ENCODE results near the gene PTPRT.

PTPRT gene

GRCh38 chr20:42093041-42093440 is 1096.7 kb downstream of the PTPRT start:
- Mint-ChIP-seq H3K27ac (ENCODE audit: low read depth) (no peak overlapping the region), H3K9me3 (peaks cover 14% of the 10 kb centered on the region), H3K4me3 (no peak overlapping the region), H3K4me1 (no peaks in the 10 kb centered on the region), H3K27me3 (no peaks in the 10 kb centered on the region), H3K36me3 (ENCODE audit: insufficient read depth) (no peaks in the 10 kb centered on the region)
- ATAC-seq (replicated peaks; ENCODE audit: extremely low read depth, poor library complexity, severe bottlenecking) (no peak), DNase-seq (ENCODE audit: low spot score in 2 of 2) (no peak)

DNA sequence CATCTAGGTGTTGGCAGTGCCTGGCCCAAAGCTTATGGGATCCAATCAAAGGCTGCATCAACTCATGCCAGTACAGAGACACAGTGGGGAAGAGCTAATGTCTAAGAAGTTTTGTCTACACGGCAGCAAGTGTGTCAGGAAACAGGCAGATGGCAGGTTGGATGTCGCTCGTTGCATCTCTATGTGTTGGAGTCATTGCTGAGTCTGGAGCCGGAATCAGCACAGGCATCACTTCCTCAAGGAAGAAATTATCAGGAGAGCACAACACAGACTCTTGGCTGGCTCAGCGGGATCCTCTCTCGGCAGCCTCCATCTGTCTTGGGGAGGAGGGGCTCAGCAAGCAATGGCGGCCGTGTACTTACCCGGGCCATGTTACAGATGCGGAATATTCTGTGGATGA is 1104.3 kb downstream of the PTPRT start:
- Mint-ChIP-seq H3K36me3 (ENCODE audit: insufficient read depth) (no peaks in the 10 kb centered on the region), H3K27me3 (no peaks in the 10 kb centered on the region), H3K4me3 (no peak overlapping the region), H3K9me3 (peaks cover 9% of the 10 kb centered on the region), H3K27ac (ENCODE audit: low read depth) (no peak overlapping the region), H3K4me1 (no peaks in the 10 kb centered on the region)
- DNase-seq (ENCODE audit: low spot score in 2 of 2) (no peak), ATAC-seq (replicated peaks; ENCODE audit: extremely low read depth, poor library complexity, severe bottlenecking) (no peak)

DNA sequence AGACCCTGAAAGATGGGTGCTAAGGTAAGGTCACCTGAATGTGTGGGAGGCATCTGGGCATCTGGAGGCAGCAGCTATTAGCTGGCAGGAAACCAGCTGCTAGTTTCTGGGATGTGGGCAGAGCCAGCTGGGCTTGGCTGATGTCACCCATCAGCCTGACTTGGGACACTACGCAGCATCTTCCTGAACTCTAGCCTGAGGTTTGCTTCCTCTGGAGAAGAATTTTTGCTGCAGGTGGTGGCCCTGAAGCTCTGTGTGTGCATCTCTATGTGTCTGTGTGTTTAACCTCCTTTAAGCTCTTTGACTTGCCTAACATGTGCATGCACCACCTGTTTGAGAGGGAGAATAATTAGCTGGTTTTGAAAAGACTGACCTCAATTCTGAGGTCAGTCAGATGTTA is 1106.4 kb downstream of the PTPRT start:
- no peak for ATAC-seq (replicated peaks; ENCODE audit: extremely low read depth, poor library complexity, severe bottlenecking)

GRCh38 chr20:42082611-42083010 is 1107.1 kb downstream of the PTPRT start:
- ATAC-seq (replicated peaks; ENCODE audit: extremely low read depth, poor library complexity, severe bottlenecking) (no peak), DNase-seq (ENCODE audit: low spot score in 2 of 2) (no peak)
- no peak overlapping the region for H3K27ac Mint-ChIP-seq (ENCODE audit: low read depth)
- peaks cover 9% of the 10 kb centered on the region for H3K9me3 Mint-ChIP-seq
- H3K4me3 Mint-ChIP-seq, result no peak overlapping the region
- H3K36me3 Mint-ChIP-seq (ENCODE audit: insufficient read depth), result no peaks in the 10 kb centered on the region
- no peaks in the 10 kb centered on the region for H3K4me1 Mint-ChIP-seq
- H3K27me3 Mint-ChIP-seq, result no peaks in the 10 kb centered on the region

More for the DNA sequence above, 1106.4 kb downstream of the PTPRT start:
- DNase-seq (ENCODE audit: low spot score in 2 of 2), result no peak
- H3K27me3 Mint-ChIP-seq, result no peaks in the 10 kb centered on the region
- no peak overlapping the region for H3K4me3 Mint-ChIP-seq
- no peaks in the 10 kb centered on the region for H3K4me1 Mint-ChIP-seq
- no peaks in the 10 kb centered on the region for H3K36me3 Mint-ChIP-seq (ENCODE audit: insufficient read depth)
- H3K9me3 Mint-ChIP-seq, result peaks cover 9% of the 10 kb centered on the region
- no peak overlapping the region for H3K27ac Mint-ChIP-seq (ENCODE audit: low read depth)

DNA sequence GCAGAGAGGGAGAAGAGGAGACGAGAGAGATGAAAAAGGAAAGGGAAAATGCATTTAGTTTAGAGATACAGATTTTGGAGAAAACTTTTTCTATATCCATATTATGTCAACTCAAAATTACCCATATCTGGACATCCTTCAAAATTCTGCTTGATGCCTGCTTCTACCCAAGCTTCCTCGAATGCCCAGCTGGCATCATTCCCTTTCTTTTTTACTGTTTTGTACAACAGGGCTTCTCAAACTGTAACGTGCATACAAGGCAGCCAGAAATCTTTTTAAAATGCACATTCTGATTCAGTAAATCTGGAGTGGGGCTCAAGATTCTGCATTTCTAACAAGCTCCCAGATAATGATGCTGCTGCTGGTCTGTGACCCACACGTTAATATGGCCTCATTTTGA is 1108.8 kb downstream of the PTPRT start:
- no peaks in the 10 kb centered on the region for H3K4me1 Mint-ChIP-seq
- no peak overlapping the region for H3K4me3 Mint-ChIP-seq
- DNase-seq (ENCODE audit: low spot score in 2 of 2) (no peak), ATAC-seq (replicated peaks; ENCODE audit: extremely low read depth, poor library complexity, severe bottlenecking) (no peak)
- no peak overlapping the region for H3K27ac Mint-ChIP-seq (ENCODE audit: low read depth)
- H3K36me3 Mint-ChIP-seq (ENCODE audit: insufficient read depth), result no peaks in the 10 kb centered on the region
- H3K27me3 Mint-ChIP-seq, result no peaks in the 10 kb centered on the region
- H3K9me3 Mint-ChIP-seq, result peaks cover 9% of the 10 kb centered on the region

GRCh38 chr20:42074944-42075343 is 1114.8 kb downstream of the PTPRT start:
- DNase-seq (ENCODE audit: low spot score in 2 of 2) (no peak), ATAC-seq (replicated peaks; ENCODE audit: extremely low read depth, poor library complexity, severe bottlenecking) (no peak)
- Mint-ChIP-seq H3K9me3 (no peaks in the 10 kb centered on the region), H3K4me1 (no peaks in the 10 kb centered on the region), H3K27ac (ENCODE audit: low read depth) (no peak overlapping the region), H3K27me3 (no peaks in the 10 kb centered on the region), H3K36me3 (ENCODE audit: insufficient read depth) (no peaks in the 10 kb centered on the region), H3K4me3 (no peak overlapping the region)

DNA sequence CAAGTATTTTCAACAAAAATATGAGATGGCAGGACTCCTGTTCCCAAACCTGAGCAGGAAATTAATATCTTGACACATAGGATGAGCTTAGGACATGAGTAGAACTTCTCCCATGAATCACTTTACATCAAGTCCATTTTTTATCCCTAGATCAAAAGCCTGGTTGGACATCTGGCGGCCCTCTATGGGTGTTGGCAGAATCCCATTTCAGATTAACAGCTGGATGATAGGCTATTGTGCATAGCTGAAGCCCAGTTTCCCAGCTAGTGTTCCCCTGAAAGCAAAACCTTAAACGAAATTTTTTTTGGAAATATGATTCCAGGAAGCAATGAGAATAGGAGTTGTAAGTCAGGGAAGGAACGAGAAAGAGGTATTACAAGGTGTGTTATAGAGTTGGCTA is 1122.1 kb downstream of the PTPRT start:
- Mint-ChIP-seq H3K9me3 (peaks cover 3% of the 10 kb centered on the region), H3K27me3 (no peaks in the 10 kb centered on the region)
- ATAC-seq (replicated peaks; ENCODE audit: extremely low read depth, poor library complexity, severe bottlenecking), result no peak

GRCh38 chr20:42067174-42067573 is 1122.5 kb downstream of the PTPRT start:
- no peak overlapping the region for H3K27ac Mint-ChIP-seq (ENCODE audit: low read depth)
- H3K4me3 Mint-ChIP-seq, result no peak overlapping the region
- DNase-seq (ENCODE audit: low spot score in 2 of 2) (no peak), ATAC-seq (replicated peaks; ENCODE audit: extremely low read depth, poor library complexity, severe bottlenecking) (no peak)
- peaks cover 4% of the 10 kb centered on the region for H3K9me3 Mint-ChIP-seq
- no peaks in the 10 kb centered on the region for H3K36me3 Mint-ChIP-seq (ENCODE audit: insufficient read depth)
- no peaks in the 10 kb centered on the region for H3K4me1 Mint-ChIP-seq
- H3K27me3 Mint-ChIP-seq, result no peaks in the 10 kb centered on the region

More for the DNA sequence above, 1122.1 kb downstream of the PTPRT start:
- Mint-ChIP-seq H3K4me3 (no peak overlapping the region), H3K27ac (ENCODE audit: low read depth) (no peak overlapping the region), H3K36me3 (ENCODE audit: insufficient read depth) (no peaks in the 10 kb centered on the region), H3K4me1 (no peaks in the 10 kb centered on the region)
- no peak for DNase-seq (ENCODE audit: low spot score in 2 of 2)

GRCh38 chr20:42063141-42063540 is 1126.6 kb downstream of the PTPRT start:
- no peak overlapping the region for H3K27ac Mint-ChIP-seq (ENCODE audit: low read depth)
- no peak overlapping the region for H3K4me3 Mint-ChIP-seq
- H3K27me3 Mint-ChIP-seq, result no peaks in the 10 kb centered on the region
- ATAC-seq (replicated peaks; ENCODE audit: extremely low read depth, poor library complexity, severe bottlenecking) (no peak), DNase-seq (ENCODE audit: low spot score in 2 of 2) (no peak)
- peaks cover 4% of the 10 kb centered on the region for H3K9me3 Mint-ChIP-seq
- no peaks in the 10 kb centered on the region for H3K4me1 Mint-ChIP-seq
- H3K36me3 Mint-ChIP-seq (ENCODE audit: insufficient read depth), result no peaks in the 10 kb centered on the region

GRCh38 chr20:42053350-42053749 is 1136.4 kb downstream of the PTPRT start:
- Mint-ChIP-seq H3K4me1 (no peaks in the 10 kb centered on the region), H3K4me3 (no peak overlapping the region), H3K27ac (ENCODE audit: low read depth) (no peak overlapping the region), H3K36me3 (ENCODE audit: insufficient read depth) (no peaks in the 10 kb centered on the region), H3K27me3 (no peaks in the 10 kb centered on the region), H3K9me3 (peaks cover 5% of the 10 kb centered on the region)
- ATAC-seq (replicated peaks; ENCODE audit: extremely low read depth, poor library complexity, severe bottlenecking) (no peak), DNase-seq (ENCODE audit: low spot score in 2 of 2) (no peak)

- no peaks in the 10 kb centered on the region for H3K27me3 Mint-ChIP-seq
- DNase-seq (ENCODE audit: low spot score in 2 of 2) (no peak), ATAC-seq (replicated peaks; ENCODE audit: extremely low read depth, poor library complexity, severe bottlenecking) (no peak)
- H3K9me3 Mint-ChIP-seq, result peaks cover 3% of the 10 kb centered on the region
- H3K27ac Mint-ChIP-seq (ENCODE audit: low read depth), result no peak overlapping the region
- H3K4me1 Mint-ChIP-seq, result no peaks in the 10 kb centered on the region
- H3K36me3 Mint-ChIP-seq (ENCODE audit: insufficient read depth), result no peaks in the 10 kb centered on the region
- no peak overlapping the region for H3K4me3 Mint-ChIP-seq
Observed at GRCh38 chr20:42051921-42052320, 1137.8 kb downstream of the PTPRT start.

DNA sequence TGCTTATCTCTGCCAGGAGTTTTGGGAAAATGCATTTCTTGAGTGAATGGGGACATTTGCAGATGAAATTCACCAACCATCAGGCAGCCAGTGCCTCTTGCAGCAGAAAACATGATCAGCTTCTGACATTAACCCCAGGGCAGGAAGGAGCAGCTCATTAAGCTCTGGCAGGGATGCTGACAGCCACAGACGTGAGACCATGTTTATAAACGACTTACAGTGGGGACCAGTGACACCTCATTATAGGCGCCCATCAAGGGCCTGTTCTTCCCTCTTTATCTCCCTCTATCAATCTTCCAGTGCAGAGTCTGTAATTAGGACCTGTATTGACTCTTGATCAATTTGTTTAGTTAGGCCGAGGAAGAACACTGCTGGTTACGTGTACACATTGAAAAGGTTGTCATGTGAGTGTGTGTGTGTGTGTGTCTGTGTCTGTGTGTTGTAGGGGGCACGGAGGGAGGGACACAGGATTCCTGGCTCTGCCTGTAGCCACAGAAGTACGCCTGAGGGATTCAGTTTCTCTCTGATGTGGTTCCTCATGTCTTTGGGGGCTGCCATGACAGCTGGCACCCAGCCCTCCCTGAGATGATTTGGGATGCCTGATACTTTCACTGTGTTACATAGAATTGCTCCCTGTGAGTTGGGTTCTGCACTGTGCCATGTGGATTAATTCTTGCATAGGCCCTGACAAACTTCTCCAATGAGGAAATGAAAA is 1143.2 kb downstream of the PTPRT start:
- Mint-ChIP-seq H3K4me3 (no peak overlapping the region), H3K9me3 (no peaks in the 10 kb centered on the region), H3K4me1 (no peaks in the 10 kb centered on the region), H3K36me3 (ENCODE audit: insufficient read depth) (no peaks in the 10 kb centered on the region), H3K27me3 (no peaks in the 10 kb centered on the region), H3K27ac (ENCODE audit: low read depth) (no peak overlapping the region)
- no peak for ATAC-seq (replicated peaks; ENCODE audit: extremely low read depth, poor library complexity, severe bottlenecking)
- DNase-seq (ENCODE audit: low spot score in 2 of 2), result no peak

DNA sequence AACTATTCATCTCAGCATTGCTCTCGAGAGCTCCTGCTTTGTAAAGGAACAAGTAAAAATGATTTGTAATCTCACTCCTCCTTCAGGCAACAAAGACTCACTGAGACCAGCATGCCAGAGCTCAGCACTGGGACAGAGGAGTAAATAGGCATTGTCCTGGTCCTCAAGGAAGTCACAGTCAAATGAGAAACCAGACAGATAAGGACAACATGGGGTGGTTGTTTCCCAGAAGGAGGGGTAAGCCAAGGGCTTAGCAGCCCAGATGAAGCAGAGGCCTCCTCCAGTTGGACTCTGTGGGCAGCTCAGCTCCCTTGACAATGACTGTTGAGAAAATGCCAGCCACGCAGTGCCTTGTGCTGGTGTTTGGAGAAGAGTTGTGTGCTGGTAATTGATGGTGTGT is 1145.8 kb downstream of the PTPRT start:
- Mint-ChIP-seq H3K4me3 (no peak overlapping the region), H3K36me3 (ENCODE audit: insufficient read depth) (no peaks in the 10 kb centered on the region), H3K27ac (ENCODE audit: low read depth) (no peak overlapping the region), H3K4me1 (no peaks in the 10 kb centered on the region), H3K27me3 (no peaks in the 10 kb centered on the region), H3K9me3 (no peaks in the 10 kb centered on the region)
- DNase-seq (ENCODE audit: low spot score in 2 of 2), result no peak
- ATAC-seq (replicated peaks; ENCODE audit: extremely low read depth, poor library complexity, severe bottlenecking), result no peak
